VCaP (cell line): ENCODE data around the gene YBX3.
"Not testable (repeated sequence)": the region's sequence is repeated elsewhere in the genome, so short reads cannot be mapped to it uniquely, and the experiment has no call there.

Source experiments
- H3K27ac ChIP-seq: fragments of 450-650 bp; 2 replicates; pipeline ENCODE4 v1.5.1; 2017
- CTCF ChIP-seq: fragments of 450-650 bp; conservative IDR thresholded peaks from 2 replicates; pipeline ENCODE4 v1.5.1; 2017; ENCODE audit warnings: mild to moderate bottlenecking, moderate library complexity

Gene YBX3

GRCh38 chr12:10747730-10748129 lies 24.6 kb upstream of the YBX3 start:
- TF ChIP-seq CTCF, result no peak
- no peak overlapping the region for H3K27ac ChIP-seq

- not testable (repeated sequence) for H3K27ac ChIP-seq
Measured at GRCh38 chr12:10743420-10743819, 20.3 kb upstream of the YBX3 start.

- no peak for TF ChIP-seq CTCF
- H3K27ac ChIP-seq, result no peak overlapping the region
Measured at GRCh38 chr12:10741845-10742244, 18.7 kb upstream of the YBX3 start.

- no peak overlapping the region for H3K27ac ChIP-seq
- no peak for TF ChIP-seq CTCF
Measured at GRCh38 chr12:10740182-10740581, 17.1 kb upstream of the YBX3 start.

GRCh38 chr12:10739157-10740118 lies 16.3 kb upstream of the YBX3 start:
- no peak for TF ChIP-seq CTCF
- H3K27ac ChIP-seq, result no peak overlapping the region

- H3K27ac ChIP-seq, result no peak overlapping the region
- TF ChIP-seq CTCF, result no peak
Measured at GRCh38 chr12:10737249-10737648, 14.1 kb upstream of the YBX3 start.

- no peak overlapping the region for H3K27ac ChIP-seq
- TF ChIP-seq CTCF, result no peak
Measured at GRCh38 chr12:10736463-10736862, 13.3 kb upstream of the YBX3 start.

- TF ChIP-seq CTCF, result no peak
Measured at GRCh38 chr12:10735428-10735827, 12.3 kb upstream of the YBX3 start.

More at GRCh38 chr12:10735428-10735827, 12.3 kb upstream of the YBX3 start:
- H3K27ac ChIP-seq, result no peak overlapping the region
